Fibroblast of skin of right biceps (primary cell): Measurements from ENCODE around the gene BRF1.

ENCODE experiments used
- DNase-seq: peaks from one replicate; pipeline ENCODE4 v3.0.0-alpha.2; 2013

Gene BRF1

DNA sequence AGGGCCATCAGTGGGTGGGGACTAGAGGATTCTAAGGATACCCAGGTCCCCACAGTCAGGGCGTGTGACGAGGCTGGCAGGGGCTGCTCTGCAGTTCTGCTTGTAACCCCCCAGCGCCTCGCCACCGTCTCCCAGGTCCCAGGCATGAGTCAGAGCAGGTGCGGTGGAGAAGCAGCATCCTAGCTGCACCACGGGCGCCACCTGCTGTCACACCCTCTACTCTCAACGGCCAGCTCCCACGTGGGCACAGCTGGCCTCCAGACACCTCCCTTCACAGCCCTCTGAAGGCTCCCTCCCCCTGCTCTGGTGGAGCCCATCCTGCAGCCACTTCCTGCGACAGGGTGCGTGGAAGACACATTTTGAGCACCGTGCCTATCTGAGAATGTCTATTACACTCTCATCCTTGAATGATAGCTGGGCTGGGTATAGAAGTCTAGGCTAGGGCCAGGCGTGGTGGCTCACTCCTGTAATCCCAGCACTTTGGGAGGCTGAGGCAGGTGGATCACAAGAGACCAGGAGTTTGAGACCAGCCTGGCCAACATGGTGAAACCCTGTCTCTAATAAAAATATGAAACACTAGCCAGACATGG, 112.8 kb downstream of the BRF1 start:
- DNase-seq = no peak

DNA sequence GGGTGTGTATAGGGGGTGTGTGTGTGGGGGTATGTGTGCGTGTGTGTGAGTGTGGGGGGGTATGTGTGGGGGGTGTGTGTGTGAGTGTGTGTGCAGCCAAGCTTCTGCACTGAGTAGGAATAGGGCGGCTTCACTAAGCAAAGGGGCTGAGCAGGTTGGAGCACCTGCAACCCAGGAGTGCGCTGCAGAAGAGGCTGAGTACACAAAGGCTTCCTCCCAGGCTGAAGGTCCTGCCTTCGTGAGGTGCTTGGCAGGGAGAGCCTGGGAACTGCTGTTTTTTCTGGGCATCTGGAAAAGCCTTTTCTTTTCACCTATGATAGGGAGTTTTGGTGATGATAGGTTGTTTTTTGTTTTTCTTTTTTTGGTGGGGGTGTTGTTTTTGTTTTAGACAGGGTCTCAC, 113.7 kb downstream of the BRF1 start:
- DNase-seq = no peak

DNA sequence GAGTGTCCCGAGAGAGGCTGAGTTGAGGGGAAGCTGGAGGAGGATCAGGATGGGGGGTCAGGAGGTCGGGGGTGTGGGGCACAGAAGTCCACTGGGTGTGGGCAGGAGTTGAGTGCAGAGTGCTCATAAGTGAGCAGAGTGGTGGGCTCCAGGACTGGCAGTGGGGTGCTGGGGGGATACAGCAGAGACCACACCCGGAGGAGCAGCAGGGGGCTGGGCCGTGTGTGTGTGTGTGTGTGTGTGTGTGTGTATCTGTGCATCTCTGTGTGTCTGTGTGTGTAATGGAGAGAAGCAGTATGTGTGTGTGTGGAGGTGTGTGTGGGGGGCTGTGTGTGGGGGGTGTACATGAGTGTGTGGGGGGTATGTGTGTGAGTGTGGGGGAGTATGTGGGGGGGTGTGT, 114.8 kb downstream of the BRF1 start:
- no peak for DNase-seq

DNA sequence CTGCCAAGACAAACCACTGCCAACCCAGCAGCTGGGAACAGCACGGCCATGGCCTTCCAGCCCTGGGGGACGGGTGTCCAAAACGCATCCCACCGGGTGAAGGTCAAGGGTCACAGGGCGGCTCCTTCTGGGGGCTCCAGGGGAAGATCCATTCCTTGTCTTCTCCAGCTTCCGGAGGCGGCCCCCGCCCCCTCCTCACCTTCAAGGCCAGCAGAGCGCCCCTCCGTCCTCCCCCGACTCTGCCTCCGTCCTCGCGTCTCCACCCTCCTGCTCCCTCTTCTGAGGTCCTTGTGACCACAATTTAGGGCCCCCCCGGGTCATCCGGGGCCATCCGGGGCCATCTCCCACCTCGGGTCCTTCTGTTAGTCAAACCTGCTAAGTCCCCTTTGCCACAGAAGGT, 115.8 kb downstream of the BRF1 start:
- no peak for DNase-seq

DNA sequence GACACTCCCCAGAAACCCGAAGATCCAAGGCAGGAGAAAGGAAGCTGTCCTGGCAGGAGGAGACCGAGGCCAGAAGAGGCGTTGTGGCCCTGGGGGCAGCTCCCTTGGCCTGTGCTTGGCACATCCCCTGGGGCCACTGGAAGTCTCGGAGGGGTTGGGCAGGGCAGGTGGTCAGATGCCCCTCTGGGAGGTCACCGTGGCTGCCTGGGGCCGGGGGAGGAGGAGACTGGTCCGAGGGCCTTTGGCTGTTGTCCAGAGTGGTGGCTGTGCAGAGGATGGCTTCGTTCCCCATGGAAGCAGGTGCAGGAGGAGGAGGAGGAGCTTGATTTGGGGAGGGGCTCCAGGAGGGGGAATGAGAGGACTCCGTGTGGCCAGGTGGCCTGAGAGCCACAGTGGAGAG, 116.3 kb downstream of the BRF1 start:
- no peak for DNase-seq

DNA sequence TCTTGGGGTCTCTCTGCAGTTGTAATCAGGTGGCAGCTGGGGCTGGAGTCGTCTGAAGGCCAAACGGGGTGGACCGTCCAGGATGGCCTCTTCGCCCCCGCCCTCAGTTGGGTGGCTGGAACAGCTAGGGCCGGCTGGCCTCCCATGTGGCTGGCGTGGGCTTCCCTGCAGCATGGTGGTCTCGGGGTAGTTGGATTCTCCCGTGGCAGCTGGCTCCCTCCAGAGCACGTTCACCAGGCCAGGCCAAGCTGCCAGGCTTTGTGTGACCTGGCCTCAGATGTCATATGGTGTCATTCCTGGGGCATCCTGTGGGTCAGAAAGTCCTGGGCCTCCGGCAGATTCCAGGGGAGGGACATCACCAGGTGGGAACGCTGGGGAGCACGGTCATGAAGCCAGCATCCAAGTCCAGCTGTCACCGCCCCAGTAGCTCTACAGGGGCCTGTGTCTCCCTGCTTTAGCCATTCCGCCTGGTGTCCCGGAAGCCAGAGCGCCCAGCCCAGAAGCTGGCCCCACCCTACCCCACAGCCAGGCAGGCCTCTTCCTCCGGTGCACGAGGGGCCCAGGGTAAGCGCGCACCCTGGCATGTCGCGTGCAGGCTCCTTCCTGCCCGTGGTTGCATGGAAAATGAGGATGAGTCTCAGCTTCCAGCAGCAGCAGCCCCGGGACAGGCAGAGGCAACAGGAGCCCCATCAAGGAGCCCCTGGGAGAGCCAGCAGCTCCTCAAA, 118.3 kb downstream of the BRF1 start:
- no peak for DNase-seq

DNA sequence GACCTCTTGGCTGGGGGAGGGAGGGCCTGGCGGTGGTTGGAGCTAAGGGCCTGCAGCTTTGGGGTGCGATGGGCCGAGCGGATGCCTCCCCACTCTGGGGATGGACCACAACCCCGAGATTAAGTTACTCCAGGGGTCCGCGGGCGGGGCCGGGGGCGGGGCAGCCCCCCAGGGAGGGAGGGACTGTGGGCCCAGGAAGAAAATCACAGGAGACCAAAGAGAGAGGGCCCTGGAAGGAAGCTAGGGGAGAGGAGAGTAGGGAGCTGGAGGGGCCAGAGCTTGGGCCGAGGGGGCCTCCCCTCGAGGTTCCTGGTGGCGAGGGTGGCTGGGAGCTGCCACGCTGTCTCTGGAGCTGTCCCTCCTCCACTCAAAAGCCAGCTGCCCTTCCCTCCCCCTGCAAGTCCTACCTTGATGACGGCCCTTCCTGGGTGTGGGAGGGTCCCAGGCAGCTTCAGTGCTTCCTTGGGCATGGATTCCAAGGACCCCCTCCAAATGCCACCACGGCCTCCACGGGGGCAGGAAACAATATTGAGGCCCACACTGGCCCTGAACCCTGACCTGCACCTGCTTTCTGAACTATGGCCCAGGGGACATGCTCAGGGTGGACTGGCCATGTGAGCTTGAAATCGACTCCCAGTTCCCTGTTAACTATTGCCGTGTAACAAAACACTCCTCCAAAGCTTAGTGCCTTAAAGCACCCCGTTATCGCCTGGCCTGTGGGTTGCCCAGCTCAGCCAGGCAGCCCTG, 119.1 kb downstream of the BRF1 start:
- DNase-seq = no peak

DNA sequence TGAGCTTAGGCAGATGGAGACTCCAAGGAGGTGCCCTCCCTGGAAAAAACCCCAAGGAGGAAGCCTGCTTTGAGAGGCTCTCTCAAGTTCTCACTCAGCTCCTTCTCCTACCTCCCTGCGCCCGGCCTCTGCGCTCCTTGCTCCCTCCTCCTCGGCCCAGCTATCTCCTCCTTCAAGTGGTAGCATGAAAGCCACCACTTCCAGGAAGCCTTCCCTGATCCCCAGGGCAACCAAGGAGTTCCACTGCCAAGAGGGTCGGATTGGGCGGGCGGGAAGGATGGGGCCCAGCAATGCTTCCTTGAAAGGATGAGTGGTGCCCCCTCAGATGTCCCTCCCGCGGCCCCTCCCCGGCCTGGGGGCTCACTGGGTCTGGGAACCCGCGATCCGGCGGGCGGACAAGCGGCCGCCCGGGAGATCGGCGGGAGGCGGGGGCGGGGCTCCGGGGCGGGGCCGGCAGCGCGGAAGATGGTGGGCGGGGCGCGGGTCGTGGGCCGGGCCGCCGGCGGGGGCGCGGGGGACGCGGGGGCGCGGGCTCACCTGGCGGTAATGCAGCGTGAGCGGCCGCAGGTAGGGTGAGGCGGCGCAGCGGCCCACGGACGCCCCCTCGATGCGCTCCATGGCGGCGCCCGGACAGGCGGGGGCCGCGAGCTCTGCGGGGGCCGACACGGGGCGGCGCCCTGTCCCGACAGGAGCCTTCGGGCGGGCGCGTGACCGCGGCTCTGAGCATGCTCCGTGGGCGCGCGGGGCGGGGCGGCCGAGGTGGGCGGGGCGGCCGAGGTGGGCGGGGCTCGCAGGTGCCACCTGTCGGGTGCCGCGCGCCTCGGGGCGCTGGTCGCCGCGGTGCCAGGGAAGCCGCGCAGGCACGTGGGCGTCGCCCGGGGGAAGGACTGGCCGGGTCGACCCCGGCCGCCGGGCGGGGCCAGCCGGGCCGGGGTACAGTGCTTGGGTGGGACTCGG, 119.9 kb downstream of the BRF1 start, which contains the start of gene NUDT14:
Gene NUDT14, minus strand, starts transcription at position 721 of the 957 bp plus-strand sequence. Its CDS starts 103 bp downstream, at position 618.
- DNase-seq = peak; percentile 40

DNA sequence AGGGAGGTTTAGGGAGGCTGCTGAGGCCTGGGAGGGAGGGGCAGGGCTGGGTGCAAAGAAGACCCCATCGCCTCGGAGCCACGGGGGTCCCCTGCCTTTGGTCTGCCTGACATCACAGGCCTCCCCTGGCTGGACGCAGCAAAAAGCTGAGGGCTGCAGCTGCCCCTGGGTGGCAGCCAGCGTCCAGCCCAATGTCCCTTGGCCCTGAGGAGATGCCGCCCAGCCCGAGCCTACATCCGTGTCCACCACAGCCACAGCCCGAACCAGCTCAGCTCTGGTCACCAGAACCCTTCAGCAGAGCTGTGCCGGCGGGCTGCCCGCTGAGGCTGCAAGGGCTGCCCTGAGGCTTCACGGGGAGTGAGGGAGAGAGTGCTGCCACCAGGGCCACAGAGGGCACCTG, 121.6 kb downstream of the BRF1 start:
- DNase-seq = no peak

DNA sequence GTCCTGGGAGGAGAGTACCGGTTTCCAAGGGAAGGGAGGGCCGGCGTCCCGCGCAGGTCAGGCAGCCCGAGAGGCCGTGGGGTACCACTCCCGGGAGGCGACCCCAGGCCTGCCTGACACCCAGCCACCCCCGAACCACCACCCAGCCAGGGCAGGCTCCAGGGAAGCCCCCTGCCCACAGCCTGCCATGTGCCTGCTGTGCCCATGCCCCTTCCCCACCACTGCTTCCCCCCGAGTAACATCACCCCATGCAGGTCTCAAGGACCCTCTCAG, 122.0 kb downstream of the BRF1 start:
- DNase-seq = no peak

DNA sequence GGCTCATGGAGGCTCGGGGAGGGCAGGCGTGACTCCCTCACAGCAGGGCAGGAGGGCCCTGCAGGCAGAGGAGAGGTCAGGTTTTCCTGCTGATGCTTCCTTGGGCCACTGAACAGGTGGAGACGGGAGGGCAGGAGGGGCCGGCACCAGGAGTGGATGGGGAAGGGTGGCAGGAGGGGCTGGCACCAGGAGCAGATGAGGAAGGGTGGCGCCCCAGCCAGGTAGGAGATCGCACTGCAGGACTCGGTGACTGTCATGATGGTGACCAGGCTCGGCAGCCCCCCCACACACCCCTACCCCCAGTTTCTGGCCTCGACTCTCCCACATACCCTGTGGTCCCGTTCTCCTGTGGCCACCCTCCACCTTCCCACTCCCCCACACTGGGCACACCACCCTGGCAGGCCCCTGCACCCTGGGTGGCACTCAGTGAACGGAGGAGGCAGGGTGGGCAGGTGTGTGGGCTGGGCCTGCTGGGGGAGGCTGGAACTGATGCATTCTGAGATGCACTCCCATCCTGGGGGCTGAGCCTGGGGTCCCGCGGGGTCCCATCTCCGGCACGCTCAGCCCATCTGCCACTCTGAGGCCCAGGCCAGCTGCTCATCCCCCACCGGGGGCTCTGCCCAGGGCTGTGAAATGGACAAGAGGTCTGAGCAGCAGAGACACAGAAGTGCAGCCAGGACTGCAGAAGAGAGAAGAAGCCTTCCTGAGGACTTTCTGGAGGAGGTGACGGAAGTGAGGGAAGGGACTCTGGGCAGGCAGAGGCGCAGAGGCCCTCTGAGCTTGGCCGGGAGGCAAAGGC, 122.5 kb downstream of the BRF1 start:
- no peak for DNase-seq

DNA sequence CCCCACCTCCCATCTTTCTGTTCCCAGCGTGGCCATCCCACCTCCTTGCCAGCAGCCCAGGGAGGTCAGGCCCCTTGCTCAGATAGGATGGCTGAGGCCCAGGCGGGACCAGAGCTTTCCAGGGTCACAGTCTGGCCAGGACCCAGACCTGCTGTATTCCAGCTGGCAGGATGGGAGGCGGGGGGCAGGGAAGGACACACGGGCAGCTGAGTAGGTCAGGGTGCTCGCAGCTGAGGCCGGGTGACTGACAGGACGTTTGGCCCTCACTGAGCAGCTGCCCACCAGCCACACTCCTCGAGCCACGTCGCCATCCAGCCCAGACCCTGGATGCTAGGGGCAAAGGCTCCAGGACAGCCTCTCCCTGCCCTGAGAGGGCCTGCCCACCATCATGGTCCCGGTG, 123.7 kb downstream of the BRF1 start:
- no peak for DNase-seq

DNA sequence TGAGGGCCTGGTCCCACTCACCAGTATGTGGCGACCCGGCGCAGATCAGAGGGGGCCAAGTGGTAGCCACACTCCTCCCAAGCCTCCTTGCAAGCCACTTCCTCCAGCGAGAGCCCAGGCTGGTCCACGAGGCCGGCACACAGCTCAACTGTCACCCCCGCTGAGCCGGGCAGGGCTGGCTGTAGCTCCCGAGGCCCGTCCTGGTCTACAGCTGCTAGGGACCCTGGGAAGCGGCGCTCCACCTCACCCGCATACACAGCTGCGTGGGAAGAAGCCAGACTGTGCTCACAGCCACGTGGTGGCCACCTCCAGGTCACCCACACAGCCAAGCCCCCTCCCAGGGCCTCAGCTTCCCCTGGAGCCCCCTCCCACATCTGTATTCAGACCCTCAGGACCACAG, 124.3 kb downstream of the BRF1 start:
- DNase-seq = no peak

DNA sequence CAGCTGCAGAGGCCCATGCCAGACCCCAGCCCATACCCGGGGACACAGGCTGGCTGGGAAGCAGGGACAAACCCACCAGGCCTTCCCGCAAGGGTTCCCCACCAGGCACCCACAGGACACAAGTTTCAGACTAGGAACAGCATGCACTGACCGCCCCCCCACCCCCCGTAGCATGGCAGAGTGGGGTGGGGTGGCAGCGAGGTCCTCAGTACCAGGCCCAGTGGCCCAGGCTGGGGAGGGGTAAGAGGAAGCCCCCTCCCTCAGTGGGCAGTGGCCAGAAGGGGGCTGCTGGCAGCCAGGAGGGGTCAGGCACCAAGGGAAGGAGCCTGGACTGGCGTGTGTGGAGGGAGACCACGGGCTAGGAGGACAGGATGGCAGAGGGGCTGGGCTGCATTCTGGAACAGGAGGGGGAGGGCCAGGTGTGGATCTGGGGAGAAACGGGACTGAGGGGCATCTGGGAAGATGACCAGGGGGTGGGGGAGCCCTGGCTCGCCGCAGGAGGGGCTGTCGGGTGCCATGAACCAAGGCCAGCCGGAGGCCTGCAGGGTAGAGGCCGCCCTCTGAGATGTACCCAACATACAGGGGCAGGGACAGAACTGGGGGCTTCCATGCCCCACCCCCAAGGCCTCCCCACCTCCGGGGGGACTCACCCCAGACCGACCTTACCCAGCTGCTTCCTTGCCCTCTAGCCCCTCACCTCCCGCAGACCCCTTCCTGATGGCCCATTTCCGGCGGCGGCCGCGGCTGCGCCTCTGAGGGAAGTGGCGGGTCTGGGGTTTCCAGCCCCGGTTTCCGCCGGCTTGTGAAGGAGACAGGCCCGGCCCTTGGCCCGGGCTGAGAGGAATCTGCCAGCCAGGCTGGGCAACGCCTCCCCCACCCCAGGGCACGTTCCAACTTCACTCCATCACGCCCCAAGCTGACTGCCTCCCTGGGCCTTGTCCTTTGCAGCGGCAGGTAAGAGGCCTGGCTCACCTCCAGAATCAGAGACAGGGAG, 126.6 kb downstream of the BRF1 start:
- DNase-seq = no peak

DNA sequence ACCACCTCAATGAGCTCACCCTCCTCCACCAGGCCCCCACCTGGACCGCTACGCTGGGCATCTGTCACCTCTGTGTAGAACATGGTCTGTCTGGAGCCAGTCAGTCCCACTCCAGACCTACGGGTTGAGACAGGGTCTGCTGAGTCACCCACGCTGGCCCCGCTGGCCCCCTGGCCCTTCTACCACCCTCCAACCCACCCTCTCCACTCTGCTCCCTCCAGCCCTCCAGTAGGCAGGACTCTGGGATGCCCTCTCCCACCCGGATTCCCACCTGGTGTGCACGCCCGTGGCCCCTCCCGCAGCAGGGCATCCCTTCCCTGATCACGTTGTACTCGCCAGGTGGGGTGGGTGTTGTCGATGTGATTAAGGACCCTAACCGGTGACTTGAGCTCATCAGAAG, 127.7 kb downstream of the BRF1 start:
- DNase-seq = no peak

DNA sequence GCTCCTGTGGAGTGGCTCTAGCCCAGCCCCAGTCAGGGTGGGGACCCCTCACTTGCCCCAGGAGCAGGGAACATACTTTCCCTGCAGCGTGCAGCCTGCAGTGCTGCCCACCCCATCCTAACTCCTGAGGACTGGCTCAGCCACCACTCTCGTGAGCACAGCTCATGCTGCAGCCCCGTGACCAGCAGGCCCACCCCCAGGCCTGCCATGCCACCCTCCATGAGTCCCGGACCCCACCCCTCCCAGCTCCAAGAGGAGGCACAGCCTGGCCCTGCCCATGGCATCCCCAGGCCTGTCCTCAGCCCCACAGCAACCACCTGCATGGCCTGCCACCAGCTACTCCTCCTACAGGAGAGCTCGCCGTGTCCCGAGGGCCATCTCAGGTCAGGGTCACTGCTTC, 128.3 kb downstream of the BRF1 start:
- DNase-seq = no peak

DNA sequence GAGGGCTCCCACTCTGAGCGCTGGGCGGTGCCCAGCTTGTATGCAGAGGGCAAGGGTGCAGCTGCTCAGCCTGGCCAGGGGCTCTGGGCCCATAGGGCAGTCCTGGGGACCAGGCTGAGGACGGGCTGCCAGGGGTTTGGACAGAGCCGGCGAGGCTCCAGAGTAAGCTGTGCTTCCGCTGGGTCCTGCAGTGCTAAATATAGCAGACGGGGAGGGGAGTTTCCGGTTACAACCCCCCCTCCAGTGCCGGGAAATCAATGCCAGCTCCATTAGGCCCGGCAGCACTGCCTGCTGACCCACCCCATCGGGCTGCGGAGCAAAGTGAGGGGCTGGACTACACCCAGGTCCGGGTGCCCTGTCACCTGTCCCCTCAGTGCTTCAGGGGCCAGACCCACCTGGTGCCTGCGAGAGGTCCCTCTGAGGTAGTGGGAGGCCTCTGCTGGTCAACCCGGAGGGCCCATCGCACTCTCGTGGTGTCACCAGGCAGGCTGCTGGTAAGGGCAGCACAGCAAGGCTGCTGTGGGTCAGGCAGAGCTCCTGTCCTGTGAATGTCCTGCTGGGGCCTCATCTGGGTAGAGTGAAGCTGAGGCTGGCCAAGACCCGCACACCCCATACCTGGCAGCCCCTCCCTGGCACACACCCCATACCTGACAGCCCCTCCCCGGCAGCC, 129.7 kb downstream of the BRF1 start:
- DNase-seq = no peak

DNA sequence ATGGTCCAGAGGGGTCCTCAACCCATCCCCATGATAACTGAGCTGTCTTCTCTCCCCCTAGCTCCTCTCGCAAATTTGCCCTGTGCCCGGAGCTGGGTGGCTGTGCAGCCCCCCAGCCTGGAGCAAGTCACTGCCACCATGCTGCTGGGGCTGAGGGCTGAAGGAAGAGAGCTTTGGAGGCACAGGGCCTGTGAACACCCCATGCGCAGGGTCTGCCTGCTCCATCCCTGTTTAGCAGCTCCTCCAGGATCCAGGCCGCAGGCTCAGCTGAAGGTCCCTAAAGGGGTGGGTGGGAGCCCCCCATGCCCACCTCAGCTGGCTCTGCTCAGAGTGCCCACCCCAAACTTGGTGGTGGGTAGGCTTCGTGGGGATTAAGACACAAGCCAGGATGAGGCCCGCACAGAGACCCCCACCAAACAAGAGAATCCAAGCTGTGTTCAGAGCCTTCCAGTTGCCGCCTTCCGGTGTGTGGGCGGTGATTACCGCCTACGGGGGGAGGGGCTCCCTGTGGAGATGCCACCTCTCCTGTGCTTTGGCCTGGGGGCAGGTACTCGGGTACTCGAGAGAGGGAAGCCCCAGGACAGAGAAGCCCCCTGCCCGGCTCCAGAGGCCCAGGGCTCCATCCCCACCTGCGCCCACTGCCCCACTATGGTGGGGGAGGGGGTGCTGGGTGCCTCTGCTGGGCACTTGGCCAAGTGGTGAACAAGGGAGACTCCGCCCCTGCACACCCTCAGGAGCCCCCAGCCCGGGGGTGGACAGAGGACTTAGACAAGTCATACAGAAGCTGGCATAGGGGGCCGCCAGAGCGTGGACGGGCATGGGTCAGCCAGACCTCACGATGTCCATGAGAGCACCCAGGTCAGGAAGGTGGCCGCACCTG, 130.8 kb downstream of the BRF1 start:
- no peak for DNase-seq

DNA sequence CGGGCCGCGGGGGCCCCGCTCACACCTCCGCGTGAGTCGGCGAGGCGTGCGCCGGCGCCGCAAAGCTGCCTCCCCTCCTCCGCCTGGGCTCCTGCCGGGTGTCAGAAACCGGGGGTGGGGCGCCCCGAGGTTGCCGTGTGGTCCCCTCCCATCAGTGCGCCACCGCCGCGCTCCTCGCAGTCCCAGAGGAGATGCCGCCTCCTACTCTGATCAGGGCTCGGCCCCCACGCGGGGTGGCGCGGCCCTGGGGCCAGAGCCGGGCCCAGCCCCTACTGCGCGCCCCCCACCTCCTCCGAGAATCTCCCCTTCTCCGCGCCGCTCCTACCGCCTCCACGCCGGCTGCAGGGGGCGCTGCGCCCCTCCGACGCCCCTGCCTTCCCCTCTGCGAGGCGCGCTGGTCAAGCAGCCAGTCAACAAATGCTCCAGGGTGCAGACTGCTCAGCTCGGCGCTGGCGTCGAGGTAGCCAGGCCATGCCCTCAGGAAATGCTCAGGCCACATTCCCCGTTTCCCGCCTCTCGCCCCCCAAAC, 131.8 kb downstream of the BRF1 start:
- no peak for DNase-seq
